ENCODE results near the gene SSBP3. TPM values are rescaled to one million over a fixed set of nuclear protein-coding genes. Genes with fewer than 3 reads are reported as not detected.

SSBP3 gene
- total and polyA plus RNA-seq, 5 donors = 25.4 to 55.8 (median 32.5) TPM

- ATAC-seq (peak; percentile 35 to 71), DNase-seq (peak in 1 of 3 donors; percentile 35)
- 58% methylated on average over 9 of the region's 9 CpGs for WGBS
- intact Hi-C loops (cut with DNase I) = no loop called here
- Histone ChIP-seq H3K27me3 (ENCODE audit: control insufficient read depth, insufficient read depth) (no peaks in the 10 kb centered on the region), H3K9me3 (ENCODE audit: control insufficient read depth, low read length) (no peaks in the 10 kb centered on the region), H3K27ac (ENCODE audit: low read length) (peak overlapping the region; percentile 15), H3K4me3 (ENCODE audit: low read length) (no peak overlapping the region), H3K4me1 (ENCODE audit: control insufficient read depth, insufficient read depth, low read length) (no peaks in the 10 kb centered on the region)
Measured at GRCh38 chr1:54249819-54250435, 156.3 kb downstream of the SSBP3 start.

GRCh38 chr1:54248966-54249365 is 157.2 kb downstream of the SSBP3 start:
- ATAC-seq = no peak
- Histone ChIP-seq H3K27ac (ENCODE audit: low read length) (no peak overlapping the region), H3K4me1 (ENCODE audit: control insufficient read depth, insufficient read depth, low read length) (no peaks in the 10 kb centered on the region)

GRCh38 chr1:54247863-54248515 is 158.2 kb downstream of the SSBP3 start:
- intact Hi-C loops (cut with DNase I) = no loop called here
- Histone ChIP-seq H3K27me3 (ENCODE audit: control insufficient read depth, insufficient read depth) (no peaks in the 10 kb centered on the region), H3K4me3 (ENCODE audit: low read length) (no peak overlapping the region), H3K9me3 (ENCODE audit: control insufficient read depth, low read length) (no peaks in the 10 kb centered on the region), H3K27ac (ENCODE audit: low read length) (no peak overlapping the region), H3K4me1 (ENCODE audit: control insufficient read depth, insufficient read depth, low read length) (no peaks in the 10 kb centered on the region)
- ATAC-seq (no peak), DNase-seq (no peak)
- WGBS = 87% methylated on average over 11 of the region's 11 CpGs

More at GRCh38 chr1:54248966-54249365, 157.2 kb downstream of the SSBP3 start:
- no peak overlapping the region for H3K4me3 ChIP-seq (ENCODE audit: low read length)
- H3K9me3 ChIP-seq (ENCODE audit: control insufficient read depth, low read length) = no peaks in the 10 kb centered on the region
- no peak for DNase-seq
- 81% methylated on average over 4 of the region's 4 CpGs for WGBS
- H3K27me3 ChIP-seq (ENCODE audit: control insufficient read depth, insufficient read depth) = no peaks in the 10 kb centered on the region
- intact Hi-C loops (cut with DNase I) = no loop called here

DNA sequence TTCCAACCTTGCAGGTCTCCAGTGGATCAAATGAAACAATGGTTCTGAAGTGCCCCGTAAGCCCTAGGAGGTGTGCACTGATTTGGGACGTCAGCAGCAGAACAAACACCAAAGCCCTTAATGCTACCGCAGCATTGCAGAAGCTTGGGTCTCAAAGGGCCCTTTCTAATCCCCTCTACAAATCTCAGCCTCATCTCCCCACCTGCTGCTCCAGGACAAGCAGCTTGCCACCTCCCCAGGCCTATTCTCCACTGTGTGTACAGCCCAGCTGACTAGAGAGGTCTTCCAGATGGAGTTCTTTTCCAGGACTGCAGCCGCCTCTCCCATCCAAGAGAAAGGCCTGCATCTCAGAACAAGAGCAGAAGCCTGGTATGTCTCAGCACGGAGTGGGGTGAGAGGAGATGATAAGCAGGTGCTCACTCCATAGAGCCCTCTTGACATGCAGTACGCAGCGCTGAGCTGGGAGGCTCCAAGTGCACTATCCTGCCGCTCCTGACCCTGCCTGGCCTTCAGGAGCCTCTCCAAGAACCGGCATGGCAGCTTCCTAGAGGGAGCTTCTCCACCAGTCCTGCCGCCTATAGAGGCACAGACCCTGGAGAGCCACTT is 160.0 kb downstream of the SSBP3 start:
- Histone ChIP-seq H3K4me1 (ENCODE audit: control insufficient read depth, insufficient read depth, low read length) (no peaks in the 10 kb centered on the region), H3K4me3 (ENCODE audit: low read length) (no peak overlapping the region), H3K9me3 (ENCODE audit: control insufficient read depth, low read length) (no peaks in the 10 kb centered on the region), H3K27ac (ENCODE audit: low read length) (no peak overlapping the region), H3K27me3 (ENCODE audit: control insufficient read depth, insufficient read depth) (no peaks in the 10 kb centered on the region)
- DNase-seq (peak in 1 of 3 donors; percentile 30), ATAC-seq (no peak)
- 72% methylated on average over 10 of the region's 10 CpGs for WGBS
- intact Hi-C loops (cut with DNase I) = no loop called here

GRCh38 chr1:54245501-54245900 is 160.7 kb downstream of the SSBP3 start:
- WGBS = 66% methylated on average over 4 of the region's 4 CpGs
- no peaks in the 10 kb centered on the region for H3K9me3 ChIP-seq (ENCODE audit: control insufficient read depth, low read length)
- ATAC-seq (no peak), DNase-seq (no peak)
- no peaks in the 10 kb centered on the region for H3K27me3 ChIP-seq (ENCODE audit: control insufficient read depth, insufficient read depth)
- H3K4me3 ChIP-seq (ENCODE audit: low read length) = no peak overlapping the region
- intact Hi-C loops (cut with DNase I) = no loop called here
- H3K27ac ChIP-seq (ENCODE audit: low read length) = no peak overlapping the region
- H3K4me1 ChIP-seq (ENCODE audit: control insufficient read depth, insufficient read depth, low read length) = no peaks in the 10 kb centered on the region

DNA sequence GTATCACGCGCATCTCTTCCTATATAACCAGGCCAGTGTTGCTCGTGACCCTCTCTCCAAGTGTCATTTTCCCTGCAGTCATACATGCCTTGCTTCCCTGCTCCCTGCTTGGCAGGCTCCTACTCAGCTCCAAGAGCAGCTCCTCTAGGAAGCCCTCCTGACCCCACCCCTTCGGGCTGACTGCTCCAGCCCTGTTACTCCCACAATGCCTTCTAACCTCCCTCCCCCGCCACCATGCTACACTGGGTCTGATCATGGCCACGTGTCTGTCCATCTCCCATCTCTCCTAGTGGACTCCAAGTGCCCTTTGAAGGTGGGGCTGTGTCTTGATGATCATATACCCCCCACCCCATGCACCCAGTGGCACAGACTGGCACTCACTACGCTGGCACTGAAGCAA is 161.5 kb downstream of the SSBP3 start:
- Histone ChIP-seq H3K27ac (ENCODE audit: low read length) (no peak overlapping the region), H3K4me3 (ENCODE audit: low read length) (no peak overlapping the region), H3K4me1 (ENCODE audit: control insufficient read depth, insufficient read depth, low read length) (no peaks in the 10 kb centered on the region), H3K27me3 (ENCODE audit: control insufficient read depth, insufficient read depth) (no peaks in the 10 kb centered on the region), H3K9me3 (ENCODE audit: control insufficient read depth, low read length) (no peaks in the 10 kb centered on the region)
- WGBS = 89% methylated on average over 7 of the region's 7 CpGs
- ATAC-seq (no peak), DNase-seq (no peak)
- intact Hi-C loops (cut with DNase I) = no loop called here

DNA sequence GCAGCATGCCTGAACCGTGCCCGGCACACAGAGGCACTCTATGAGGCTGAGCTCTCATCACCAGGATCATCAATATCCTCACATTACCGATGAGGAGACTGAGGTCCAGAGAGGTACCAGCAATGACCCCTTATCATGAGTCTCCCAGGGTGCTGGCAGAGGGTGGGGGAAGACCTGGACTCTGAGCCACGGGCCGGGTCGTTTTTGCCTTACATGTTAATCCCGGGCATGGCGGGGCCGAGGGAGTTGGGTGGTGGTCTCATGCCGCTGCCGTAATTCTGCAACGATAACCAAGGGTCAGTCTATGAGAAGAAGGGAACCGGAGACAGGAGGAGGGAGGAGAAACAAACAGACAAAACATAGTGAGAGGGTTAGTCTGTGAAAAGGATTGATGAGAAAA is 163.2 kb downstream of the SSBP3 start:
- Histone ChIP-seq H3K4me3 (ENCODE audit: low read length) (no peak overlapping the region), H3K4me1 (ENCODE audit: control insufficient read depth, insufficient read depth, low read length) (no peaks in the 10 kb centered on the region), H3K27ac (ENCODE audit: low read length) (no peak overlapping the region), H3K9me3 (ENCODE audit: control insufficient read depth, low read length) (no peaks in the 10 kb centered on the region), H3K27me3 (ENCODE audit: control insufficient read depth, insufficient read depth) (no peaks in the 10 kb centered on the region)
- DNase-seq (no peak), ATAC-seq (no peak)
- 95% methylated on average over 13 of the region's 13 CpGs for WGBS
- intact Hi-C loops (cut with DNase I) = no loop called here

DNA sequence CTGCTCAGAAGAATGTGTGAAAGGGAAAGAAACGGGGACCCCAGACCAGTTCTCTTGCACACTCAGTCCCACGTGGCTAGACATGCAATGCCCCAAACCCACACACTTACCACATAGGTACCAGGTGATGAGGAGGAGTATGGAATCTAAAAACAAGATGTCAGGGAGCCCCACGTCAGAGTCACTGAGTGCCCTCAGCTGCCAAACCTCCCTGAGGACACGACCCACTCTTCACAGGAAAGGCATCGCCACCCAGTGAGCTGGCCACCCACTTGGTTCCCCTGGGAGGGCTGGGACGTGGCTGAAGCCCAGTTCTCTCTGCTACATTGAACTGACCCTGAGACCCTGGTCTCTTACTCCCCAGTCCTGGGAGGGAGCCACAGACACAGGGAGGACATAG is 164.8 kb downstream of the SSBP3 start:
- no peaks in the 10 kb centered on the region for H3K27me3 ChIP-seq (ENCODE audit: control insufficient read depth, insufficient read depth)
- no peak overlapping the region for H3K27ac ChIP-seq (ENCODE audit: low read length)
- ATAC-seq (no peak), DNase-seq (peak in 1 of 3 donors; percentile 22)
- 78% methylated on average over 6 of the region's 6 CpGs for WGBS
- no peaks in the 10 kb centered on the region for H3K9me3 ChIP-seq (ENCODE audit: control insufficient read depth, low read length)
- H3K4me3 ChIP-seq (ENCODE audit: low read length) = no peak overlapping the region
- intact Hi-C loops (cut with DNase I) = no loop called here
- H3K4me1 ChIP-seq (ENCODE audit: control insufficient read depth, insufficient read depth, low read length) = no peaks in the 10 kb centered on the region

DNA sequence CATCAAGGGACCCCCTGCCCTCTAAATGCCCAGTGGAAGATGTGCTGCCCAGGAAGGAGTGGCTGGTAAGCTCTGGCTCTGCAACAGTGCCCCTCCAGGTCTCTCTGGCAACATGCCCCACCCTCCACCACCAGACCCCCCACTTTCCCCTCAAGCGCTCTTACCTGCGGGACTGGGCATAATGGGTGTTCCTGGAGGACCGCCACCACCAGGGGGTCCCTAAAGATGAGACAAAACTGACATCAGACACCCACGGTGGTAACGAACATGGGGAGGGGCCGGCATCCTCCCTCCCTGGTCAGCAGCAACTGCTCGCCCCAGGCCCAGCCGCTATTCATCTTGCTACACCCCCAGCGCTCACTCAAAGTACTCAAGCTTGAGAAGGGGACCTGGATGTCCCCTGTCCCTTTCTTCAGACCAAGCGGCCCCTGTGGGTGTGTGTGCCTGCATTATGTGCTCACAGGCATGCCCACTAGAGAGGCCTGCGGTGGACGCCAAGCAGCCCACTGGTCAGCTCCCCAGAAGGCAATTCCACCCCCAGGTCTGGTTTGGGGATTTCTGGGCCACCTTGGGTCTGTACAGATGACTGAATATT is 165.4 kb downstream of the SSBP3 start:
- H3K9me3 ChIP-seq (ENCODE audit: control insufficient read depth, low read length) = no peaks in the 10 kb centered on the region
- H3K4me3 ChIP-seq (ENCODE audit: low read length) = no peak overlapping the region
- H3K4me1 ChIP-seq (ENCODE audit: control insufficient read depth, insufficient read depth, low read length) = no peaks in the 10 kb centered on the region
- ATAC-seq (no peak), DNase-seq (peak in 2 of 3 donors; percentile 2 to 23)
- H3K27me3 ChIP-seq (ENCODE audit: control insufficient read depth, insufficient read depth) = no peaks in the 10 kb centered on the region
- no peak overlapping the region for H3K27ac ChIP-seq (ENCODE audit: low read length)
- 97% methylated on average over 12 of the region's 12 CpGs for WGBS
- intact Hi-C loops (cut with DNase I) = no loop called here

- no peaks in the 10 kb centered on the region for H3K9me3 ChIP-seq (ENCODE audit: control insufficient read depth, low read length)
- no peaks in the 10 kb centered on the region for H3K4me1 ChIP-seq (ENCODE audit: control insufficient read depth, insufficient read depth, low read length)
- WGBS = 56% methylated on average over 10 of the region's 10 CpGs
- no peak overlapping the region for H3K27ac ChIP-seq (ENCODE audit: low read length)
- intact Hi-C loops (cut with DNase I) = no loop called here
- H3K27me3 ChIP-seq (ENCODE audit: control insufficient read depth, insufficient read depth) = no peaks in the 10 kb centered on the region
- H3K4me3 ChIP-seq (ENCODE audit: low read length) = no peak overlapping the region
- ATAC-seq (no peak), DNase-seq (peak in 1 of 3 donors; percentile 37)
Measured at GRCh38 chr1:54239631-54240031, 166.6 kb downstream of the SSBP3 start.

DNA sequence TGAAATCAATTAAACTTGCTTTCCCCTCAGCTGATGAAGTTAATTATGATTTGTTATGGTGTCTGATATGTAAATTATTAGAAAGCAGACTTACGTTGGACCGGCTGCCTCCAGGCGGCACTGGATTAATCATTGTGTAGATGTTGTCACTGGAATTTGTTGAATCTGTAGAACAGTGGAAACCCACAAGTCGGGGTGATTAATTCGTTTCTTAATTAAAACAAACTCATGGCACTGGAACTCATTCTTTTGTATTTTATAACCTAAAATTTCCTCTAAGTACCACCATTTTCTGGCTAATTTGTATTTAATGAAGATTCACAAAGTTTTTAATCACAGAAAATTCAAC is 167.2 kb downstream of the SSBP3 start:
- H3K9me3 ChIP-seq (ENCODE audit: control insufficient read depth, low read length) = no peaks in the 10 kb centered on the region
- H3K27me3 ChIP-seq (ENCODE audit: control insufficient read depth, insufficient read depth) = no peaks in the 10 kb centered on the region
- H3K4me3 ChIP-seq (ENCODE audit: low read length) = no peak overlapping the region
- WGBS = 92% methylated on average over 5 of the region's 5 CpGs
- intact Hi-C loops (cut with DNase I) = no loop called here
- H3K27ac ChIP-seq (ENCODE audit: low read length) = no peak overlapping the region
- ATAC-seq (no peak), DNase-seq (no peak)
- no peaks in the 10 kb centered on the region for H3K4me1 ChIP-seq (ENCODE audit: control insufficient read depth, insufficient read depth, low read length)
